Measurements from ENCODE around the gene SUFU. TPM values are rescaled to one million over a fixed set of nuclear protein-coding genes. Genes with fewer than 3 reads are reported as not detected.
A peak's percentile ranks its signal among the peaks of the same experiment; 100 is the strongest.

Gene SUFU
- total RNA-seq, 4 donors from 2014 or later, result 5.3 to 10.0 (median 8.6) TPM

DNA sequence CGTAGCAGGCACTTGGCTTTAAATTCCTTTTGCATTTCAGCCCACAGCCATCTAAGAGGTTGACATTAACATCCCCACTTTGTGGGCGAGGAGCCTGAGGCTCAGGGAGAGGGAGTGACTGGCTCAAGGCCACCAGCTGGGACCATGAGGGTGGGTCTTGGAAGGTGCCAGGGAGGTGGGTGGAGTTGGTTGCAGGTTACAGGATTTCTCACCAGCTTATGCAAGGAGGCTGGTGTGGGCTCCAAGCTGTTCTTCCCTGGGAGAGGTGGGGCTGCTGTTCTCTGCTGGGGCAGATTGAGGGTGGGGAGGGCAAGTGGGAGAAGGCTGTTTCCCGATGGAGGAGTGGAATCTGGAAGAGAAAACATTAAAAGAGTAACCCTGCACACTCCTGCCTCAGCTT, 38.3 kb upstream of the SUFU start:
- no peak for TF ChIP-seq POLR2A (IDR thresholded peaks at IDR 0.05)
- TF ChIP-seq, protein P1, sequence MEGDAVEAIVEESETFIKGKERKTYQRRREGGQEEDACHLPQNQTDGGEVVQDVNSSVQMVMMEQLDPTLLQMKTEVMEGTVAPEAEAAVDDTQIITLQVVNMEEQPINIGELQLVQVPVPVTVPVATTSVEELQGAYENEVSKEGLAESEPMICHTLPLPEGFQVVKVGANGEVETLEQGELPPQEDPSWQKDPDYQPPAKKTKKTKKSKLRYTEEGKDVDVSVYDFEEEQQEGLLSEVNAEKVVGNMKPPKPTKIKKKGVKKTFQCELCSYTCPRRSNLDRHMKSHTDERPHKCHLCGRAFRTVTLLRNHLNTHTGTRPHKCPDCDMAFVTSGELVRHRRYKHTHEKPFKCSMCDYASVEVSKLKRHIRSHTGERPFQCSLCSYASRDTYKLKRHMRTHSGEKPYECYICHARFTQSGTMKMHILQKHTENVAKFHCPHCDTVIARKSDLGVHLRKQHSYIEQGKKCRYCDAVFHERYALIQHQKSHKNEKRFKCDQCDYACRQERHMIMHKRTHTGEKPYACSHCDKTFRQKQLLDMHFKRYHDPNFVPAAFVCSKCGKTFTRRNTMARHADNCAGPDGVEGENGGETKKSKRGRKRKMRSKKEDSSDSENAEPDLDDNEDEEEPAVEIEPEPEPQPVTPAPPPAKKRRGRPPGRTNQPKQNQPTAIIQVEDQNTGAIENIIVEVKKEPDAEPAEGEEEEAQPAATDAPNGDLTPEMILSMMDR (IDR thresholded peaks at IDR 0.05), result no peak
- TF ChIP-seq POLR2AphosphoS5 (IDR thresholded peaks at IDR 0.05), result no peak
- TF ChIP-seq EP300 (IDR thresholded peaks at IDR 0.05), result no peak
- peaks cover 0 to 9% of the 10 kb centered on the region in 2 donors for H3K36me3 ChIP-seq
- 8 to 33% methylated on average over 1 of the region's 3 CpGs for WGBS, 2 donors (ENCODE audit: low coverage in 1 of 2)

DNA sequence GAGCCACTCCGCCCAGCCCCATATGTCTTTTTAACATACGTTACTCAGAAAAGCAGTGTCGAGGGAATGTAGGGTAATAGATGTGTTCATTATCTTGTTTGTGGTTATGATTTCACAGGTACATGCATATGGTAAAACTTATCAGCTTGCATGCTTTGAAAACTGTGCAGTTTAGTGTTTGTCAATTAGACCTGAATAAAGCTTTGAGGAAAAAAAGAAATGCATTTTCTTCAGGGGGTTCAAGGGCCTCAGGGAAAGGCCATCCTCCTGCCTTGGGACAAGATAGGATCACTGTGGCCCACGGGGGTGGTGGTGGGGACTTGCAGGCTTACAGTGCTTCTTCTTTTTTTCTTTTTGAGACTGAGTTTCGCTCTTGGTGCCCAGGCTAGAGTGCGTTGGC, 36.5 kb upstream of the SUFU start:
- Histone ChIP-seq H3K27ac (no peak overlapping the region), H3K36me3 (peaks cover 0 to 23% of the 10 kb centered on the region in 2 donors), H3K27me3 (no peaks in the 10 kb centered on the region), H3K4me1 (peaks cover 0 to 16% (median 4%) of the 10 kb centered on the region in 3 donors), H3K9me3 (no peaks in the 10 kb centered on the region), H3K4me3 (no peak overlapping the region)
- no peak for ATAC-seq
- no peak for TF ChIP-seq POLR2A (IDR thresholded peaks at IDR 0.05)
- no peak for TF ChIP-seq EP300 (IDR thresholded peaks at IDR 0.05)
- no peak for TF ChIP-seq POLR2AphosphoS5 (IDR thresholded peaks at IDR 0.05)
- 65 to 82% methylated on average over 3 to 6 of the region's 6 CpGs for WGBS, 2 donors (ENCODE audit: low coverage in 1 of 2)

More for the DNA sequence above, 38.3 kb upstream of the SUFU start:
- no peaks in the 10 kb centered on the region for H3K9me3 ChIP-seq
- H3K27me3 ChIP-seq, result no peaks in the 10 kb centered on the region
- H3K4me3 ChIP-seq, result no peak overlapping the region
- ATAC-seq, result no peak
- peaks cover 0 to 34% (median 12%) of the 10 kb centered on the region in 3 donors for H3K4me1 ChIP-seq
- no peak overlapping the region for H3K27ac ChIP-seq

DNA sequence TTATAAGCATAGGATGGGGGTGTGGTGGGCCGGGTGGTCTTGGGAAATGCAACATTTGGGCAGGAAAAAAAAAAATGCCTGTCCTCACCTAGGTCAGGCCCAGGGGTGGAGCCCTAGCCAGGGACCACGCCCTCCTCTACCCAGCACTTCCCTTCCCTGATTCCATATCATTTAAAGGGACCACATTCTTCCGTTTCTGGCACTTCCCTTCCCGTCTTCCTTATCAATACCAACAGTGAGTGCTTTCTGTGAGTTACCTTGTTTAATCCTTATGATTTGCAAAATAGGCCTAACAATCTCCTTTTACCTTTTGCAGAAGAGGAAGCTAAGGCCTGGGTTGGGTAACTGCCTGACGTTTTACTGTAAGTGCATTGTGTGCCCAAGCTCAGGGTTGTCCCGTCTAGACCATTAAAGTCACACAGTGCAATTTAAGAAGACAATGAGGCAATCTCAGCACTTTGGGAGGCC, 35.8 kb upstream of the SUFU start:
- 37 to 70% methylated on average over 3 to 5 of the region's 6 CpGs for WGBS, 2 donors (ENCODE audit: low coverage in 1 of 2)
- Histone ChIP-seq H3K36me3 (peaks cover 0 to 24% of the 10 kb centered on the region in 2 donors), H3K9me3 (no peaks in the 10 kb centered on the region), H3K27me3 (no peaks in the 10 kb centered on the region), H3K4me1 (peaks cover 0 to 10% (median 0%) of the 10 kb centered on the region in 3 donors), H3K27ac (no peak overlapping the region), H3K4me3 (no peak overlapping the region)
- TF ChIP-seq POLR2A (IDR thresholded peaks at IDR 0.05) (no peak), EP300 (IDR thresholded peaks at IDR 0.05) (no peak), POLR2AphosphoS5 (IDR thresholded peaks at IDR 0.05) (no peak)
- TF ChIP-seq, protein P1 (IDR thresholded peaks at IDR 0.05), result no peak
- no peak for ATAC-seq

DNA sequence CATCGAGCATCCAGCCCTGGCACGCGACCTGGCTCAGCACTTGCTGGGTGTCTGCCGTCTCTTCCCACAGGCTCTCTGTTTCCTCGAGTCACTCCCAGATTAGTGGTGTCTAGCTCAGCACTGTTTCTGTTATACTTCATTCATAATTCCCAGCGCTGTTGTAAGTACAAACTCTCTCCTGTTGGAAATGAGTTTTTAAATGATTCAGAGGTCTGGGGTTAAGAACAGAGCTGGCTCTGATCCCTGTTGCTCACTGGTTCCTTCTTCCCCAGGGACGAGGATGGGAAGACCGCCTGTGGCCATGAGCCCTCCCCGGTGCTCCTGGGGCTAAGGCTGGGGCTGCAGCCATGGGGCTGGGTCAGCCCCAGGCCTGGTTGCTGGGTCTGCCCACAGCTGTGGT, 35.1 kb upstream of the SUFU start:
- no peak overlapping the region for H3K4me3 ChIP-seq
- WGBS, 2 donors (ENCODE audit: low coverage in 1 of 2), result 37 to 69% methylated on average over 5 to 7 of the region's 9 CpGs
- H3K4me1 ChIP-seq, result peaks cover 0 to 10% (median 0%) of the 10 kb centered on the region in 3 donors
- no peaks in the 10 kb centered on the region for H3K27me3 ChIP-seq
- H3K36me3 ChIP-seq, result peaks cover 0 to 24% of the 10 kb centered on the region in 2 donors
- no peaks in the 10 kb centered on the region for H3K9me3 ChIP-seq
- peak; percentile 16 for ATAC-seq
- TF ChIP-seq EP300 (IDR thresholded peaks at IDR 0.05) (no peak), POLR2A (IDR thresholded peaks at IDR 0.05) (no peak), POLR2AphosphoS5 (IDR thresholded peaks at IDR 0.05) (no peak)
- TF ChIP-seq, protein P1 (IDR thresholded peaks at IDR 0.05), result no peak
- no peak overlapping the region for H3K27ac ChIP-seq

DNA sequence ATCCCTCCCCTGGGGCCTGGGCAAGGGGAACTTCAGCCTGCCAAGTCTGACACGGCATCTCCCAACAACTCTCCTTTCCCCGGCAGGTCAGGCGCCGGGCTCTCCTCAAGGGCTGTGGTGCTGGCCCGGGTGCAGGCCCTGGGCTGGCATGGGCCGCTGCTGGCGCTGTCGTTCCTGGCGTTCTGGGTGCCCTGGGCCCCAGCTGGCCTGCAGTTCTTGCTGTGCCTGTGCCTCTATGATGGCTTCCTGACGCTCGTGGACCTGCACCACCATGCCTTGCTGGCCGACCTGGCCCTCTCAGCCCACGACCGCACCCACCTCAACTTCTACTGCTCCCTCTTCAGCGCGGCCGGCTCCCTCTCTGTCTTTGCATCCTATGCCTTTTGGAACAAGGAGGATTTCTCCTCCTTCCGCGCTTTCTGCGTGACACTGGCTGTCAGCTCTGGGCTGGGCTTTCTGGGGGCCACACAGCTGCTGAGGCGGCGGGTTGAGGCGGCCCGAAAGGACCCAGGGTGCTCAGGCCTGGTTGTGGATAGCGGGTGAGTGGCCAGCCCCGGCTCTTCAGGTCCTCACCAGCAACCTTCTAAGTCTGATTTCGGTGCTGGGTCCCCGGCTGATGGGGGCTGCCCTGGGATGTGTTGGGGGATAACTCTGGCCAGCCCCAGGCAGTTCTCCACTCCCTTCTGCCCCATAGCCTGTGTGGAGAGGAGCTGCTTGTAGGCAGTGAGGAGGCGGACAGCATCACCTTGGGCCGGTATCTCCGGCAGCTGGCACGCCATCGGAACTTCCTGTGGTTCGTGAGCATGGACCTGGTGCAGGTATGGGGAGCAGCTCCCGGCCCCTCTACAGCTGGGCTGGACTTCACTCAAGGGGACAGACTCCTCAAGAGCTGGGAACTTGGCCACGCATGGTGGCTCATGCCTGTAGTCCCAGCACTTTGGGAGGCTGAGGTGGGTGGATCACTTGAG, 32.9 kb upstream of the SUFU start:
- no peaks in the 10 kb centered on the region for H3K9me3 ChIP-seq
- WGBS, 2 donors (ENCODE audit: low coverage in 1 of 2), result 93% methylated on average over 5 of the region's 36 CpGs; no CpG with 5 or more reads in 1 of the 2 donors
- no peak overlapping the region for H3K27ac ChIP-seq
- H3K36me3 ChIP-seq, result peaks cover 0 to 24% of the 10 kb centered on the region in 2 donors
- peaks cover 0 to 10% (median 0%) of the 10 kb centered on the region in 3 donors for H3K4me1 ChIP-seq
- no peak for ATAC-seq
- TF ChIP-seq POLR2A (IDR thresholded peaks at IDR 0.05), result no peak
- TF ChIP-seq, protein P1 (IDR thresholded peaks at IDR 0.05), result no peak
- TF ChIP-seq EP300 (IDR thresholded peaks at IDR 0.05), result no peak
- no peak for TF ChIP-seq POLR2AphosphoS5 (IDR thresholded peaks at IDR 0.05)
- H3K27me3 ChIP-seq, result no peaks in the 10 kb centered on the region
- no peak overlapping the region for H3K4me3 ChIP-seq

All from gastroesophageal sphincter (tissue), 4 donors.